GM21529 (cell line): ENCODE results near the gene TRPM3.

Experiments used
- ATAC-seq: cut with Tn5 transposase; IDR thresholded peaks from one replicate; pipeline ENCODE4 v1.9.1; 2021; ENCODE audit not compliant: unreplicated experiment

Gene TRPM3

DNA sequence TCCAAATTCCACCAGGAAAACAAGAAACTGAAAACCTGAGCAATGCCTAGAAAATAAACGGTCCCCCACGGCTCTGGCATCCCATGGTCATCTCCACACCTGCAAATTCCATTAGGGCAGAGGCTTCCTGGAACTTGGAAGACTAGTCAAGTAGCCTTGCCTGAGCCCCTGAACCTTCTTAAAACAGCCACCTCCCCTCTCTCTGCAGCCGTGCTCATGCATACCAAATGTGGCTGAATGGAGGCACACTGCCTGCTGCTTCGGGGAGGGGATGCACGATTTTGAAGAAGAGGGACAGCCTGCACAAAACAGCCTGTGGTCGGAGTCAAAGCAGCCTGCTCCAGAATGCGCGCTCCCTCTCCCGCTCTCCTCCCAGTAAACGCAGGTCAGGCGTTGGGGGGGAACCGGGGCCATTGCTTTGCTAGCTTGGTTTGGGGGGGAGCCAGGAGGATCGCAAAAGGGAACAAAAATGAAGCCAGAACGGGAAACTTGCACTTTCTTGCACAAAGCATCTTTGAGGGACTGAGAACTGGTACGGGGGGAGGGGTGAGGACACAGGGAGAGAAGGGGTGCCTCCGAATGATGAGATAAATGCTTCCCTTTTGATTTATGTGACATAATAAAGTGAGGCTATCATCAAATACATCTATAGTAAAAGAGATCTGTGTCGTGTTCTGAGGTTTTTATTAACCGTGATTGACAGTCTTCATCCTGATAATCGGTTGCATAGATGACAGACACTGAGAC lies at the start of gene TRPM3:
Gene TRPM3, minus strand, starts transcription at position 347 of the 747 bp plus-strand sequence. Its CDS starts 267 bp downstream, at position 80.
- no peak for ATAC-seq

DNA sequence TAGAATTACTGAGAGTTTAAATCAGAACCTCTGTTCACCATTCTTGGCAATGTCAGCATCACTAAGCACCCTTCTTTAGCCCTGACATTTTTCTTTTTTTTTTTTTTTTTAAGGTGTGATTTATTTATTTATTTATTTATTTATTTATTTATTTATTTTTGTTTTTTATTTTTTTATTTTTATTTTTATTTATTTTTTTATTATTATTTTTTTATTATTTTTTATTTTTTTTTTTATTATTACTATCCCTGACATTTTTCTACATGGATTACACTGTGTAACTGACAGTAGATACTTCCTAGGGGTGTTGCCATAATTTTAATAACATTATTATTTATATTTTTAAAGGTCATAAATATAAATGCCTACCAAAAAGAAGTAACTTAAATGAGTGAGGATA lies 47.0 kb upstream of the TRPM3 start:
- ATAC-seq: no peak

DNA sequence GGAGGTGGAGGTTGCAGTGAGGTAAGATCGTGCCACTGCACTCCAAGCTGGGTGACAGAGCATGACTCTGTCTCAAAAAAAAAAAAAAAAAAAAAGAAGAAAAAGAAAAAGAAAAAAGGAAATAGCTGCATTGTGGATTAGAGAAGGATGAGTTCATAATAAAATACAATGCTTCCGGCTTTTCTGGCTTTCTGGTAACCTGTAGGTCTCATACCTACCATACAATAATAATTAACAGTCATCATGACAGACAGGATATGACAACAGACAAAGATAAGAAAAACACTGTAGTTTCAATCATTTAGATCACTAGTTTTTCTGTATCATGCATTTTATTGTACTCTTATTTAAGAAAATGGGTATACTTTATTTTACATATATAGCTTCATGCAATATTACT lies 40.7 kb upstream of the TRPM3 start:
- no peak for ATAC-seq

DNA sequence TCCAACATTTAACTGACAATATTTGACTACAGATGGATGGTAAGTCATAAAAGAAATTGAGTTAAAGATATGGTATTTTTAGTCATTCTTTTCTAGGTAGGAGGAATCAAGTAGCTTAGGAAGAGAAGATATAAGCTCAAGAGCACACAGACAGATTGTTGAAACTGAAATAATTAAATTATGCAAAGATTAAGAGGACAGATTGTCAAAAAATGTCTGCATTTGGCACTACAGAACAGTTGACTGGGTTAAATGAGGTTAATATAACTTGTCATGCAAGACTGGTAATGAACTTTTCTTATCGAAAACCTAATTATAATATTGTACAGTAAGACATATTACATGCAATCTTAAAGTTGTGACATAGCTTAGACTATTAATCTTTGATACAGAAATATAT lies 36.3 kb upstream of the TRPM3 start:
- ATAC-seq: no peak

DNA sequence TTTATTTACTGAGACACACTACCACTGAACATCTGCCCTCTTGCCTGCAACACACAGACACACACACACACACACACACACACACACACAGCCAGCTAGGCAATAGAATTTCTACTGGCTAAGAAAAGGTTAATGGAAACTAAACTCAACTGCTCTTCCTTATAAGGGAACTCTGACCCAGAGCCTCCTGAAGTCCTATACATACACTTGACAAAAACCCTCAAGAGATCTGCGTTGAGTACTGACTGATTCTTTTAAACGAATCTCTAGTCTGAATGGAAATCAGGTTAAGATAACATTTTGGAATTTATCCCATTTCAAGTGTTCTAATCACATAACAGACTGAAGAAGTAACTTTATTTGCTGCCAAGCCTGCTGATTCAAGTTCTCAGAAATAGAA lies 25.9 kb upstream of the TRPM3 start:
- no peak for ATAC-seq

DNA sequence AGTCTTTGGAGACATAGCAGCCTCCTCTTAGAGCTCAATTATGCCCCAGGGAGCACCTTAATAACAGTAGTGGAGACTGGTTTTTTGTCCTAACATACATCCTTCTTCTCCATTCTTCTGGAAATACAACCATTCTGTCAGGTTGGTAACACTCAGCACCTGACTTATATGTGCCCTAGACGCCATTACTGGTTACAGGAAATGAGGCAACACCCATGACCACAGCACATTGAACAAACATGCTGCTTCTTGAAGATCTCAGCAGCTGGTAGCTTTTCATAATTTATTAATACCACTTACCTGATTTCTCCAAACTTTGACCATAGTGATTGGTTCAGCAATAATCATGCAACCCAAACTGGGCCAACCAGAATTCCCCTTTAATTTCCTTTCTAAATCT lies 25.1 kb upstream of the TRPM3 start:
- ATAC-seq: no peak

DNA sequence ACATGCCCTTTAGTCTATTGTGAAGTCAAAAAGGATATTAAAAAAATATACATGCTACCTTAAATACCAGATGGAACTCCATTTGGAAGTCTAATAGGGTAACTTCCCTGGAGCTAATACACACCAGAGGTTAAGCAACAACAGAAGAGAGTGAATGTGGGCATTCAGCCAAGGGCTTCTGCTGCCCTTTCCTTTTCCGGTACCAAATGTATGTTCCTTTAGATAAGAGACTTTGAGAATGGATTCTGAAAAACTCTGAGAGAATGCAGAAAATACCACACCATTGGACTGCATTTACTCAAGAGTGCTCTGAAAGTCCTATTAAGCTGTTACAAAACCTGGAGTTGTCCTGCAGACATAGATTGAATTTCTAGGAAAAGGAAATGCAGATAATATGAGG lies 23.8 kb upstream of the TRPM3 start:
- ATAC-seq: no peak

DNA sequence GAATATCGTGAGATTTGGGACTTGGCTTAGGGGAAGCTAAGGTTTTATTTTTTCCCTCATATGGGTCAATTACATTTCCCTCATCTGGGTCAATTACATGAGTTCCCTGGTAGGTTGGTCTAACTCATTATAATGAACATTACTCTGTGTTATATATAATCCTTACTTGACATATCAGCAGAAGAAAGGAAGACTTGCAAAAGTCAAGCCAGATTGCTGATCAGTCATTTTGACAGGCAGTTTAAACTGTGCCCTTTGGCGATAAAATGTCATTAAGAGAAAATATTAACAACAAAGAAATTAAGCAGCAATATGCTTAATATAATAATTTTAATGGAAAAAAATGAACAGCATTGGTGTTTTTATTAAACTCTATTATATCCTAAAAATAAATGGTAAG lies 23.1 kb upstream of the TRPM3 start:
- no peak for ATAC-seq

DNA sequence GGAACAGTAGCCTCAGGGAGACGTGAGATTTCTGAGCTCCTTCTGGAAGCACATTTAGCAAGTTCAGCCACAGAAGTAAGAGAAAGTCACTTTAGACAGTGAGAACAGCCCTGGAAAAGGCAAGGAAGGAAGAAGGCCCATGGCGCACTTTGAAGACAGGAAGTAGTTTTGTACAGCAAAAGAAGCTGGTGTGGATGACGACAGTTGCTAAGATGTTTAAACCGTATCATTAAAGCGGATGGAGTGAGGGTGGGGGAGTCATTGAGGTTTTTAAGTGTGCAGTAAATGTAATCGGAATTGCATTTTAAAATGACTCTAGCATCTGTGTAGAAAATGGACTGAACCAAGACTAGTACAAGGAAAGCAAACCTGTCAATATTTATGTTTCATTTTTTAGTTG lies 15.3 kb upstream of the TRPM3 start:
- ATAC-seq: no peak

DNA sequence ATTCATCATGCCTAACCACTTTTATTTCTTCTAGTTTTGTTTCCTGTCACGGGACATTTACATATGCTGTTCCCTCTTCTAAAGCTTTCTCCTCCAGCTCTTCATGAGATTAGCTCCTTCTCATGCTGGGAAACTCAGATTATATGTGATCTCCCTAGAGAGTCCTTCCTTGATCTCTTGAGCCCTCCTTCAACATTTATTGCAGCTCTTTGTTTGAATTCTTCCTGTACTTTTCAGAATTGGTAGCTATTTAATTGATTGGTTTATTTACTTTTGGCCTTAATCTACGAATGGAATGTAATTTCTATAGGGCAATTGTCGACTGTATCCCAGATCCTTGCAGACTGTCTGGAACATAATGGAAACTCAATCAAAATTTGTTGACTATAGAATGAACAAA lies 9.7 kb upstream of the TRPM3 start:
- no peak for ATAC-seq

DNA sequence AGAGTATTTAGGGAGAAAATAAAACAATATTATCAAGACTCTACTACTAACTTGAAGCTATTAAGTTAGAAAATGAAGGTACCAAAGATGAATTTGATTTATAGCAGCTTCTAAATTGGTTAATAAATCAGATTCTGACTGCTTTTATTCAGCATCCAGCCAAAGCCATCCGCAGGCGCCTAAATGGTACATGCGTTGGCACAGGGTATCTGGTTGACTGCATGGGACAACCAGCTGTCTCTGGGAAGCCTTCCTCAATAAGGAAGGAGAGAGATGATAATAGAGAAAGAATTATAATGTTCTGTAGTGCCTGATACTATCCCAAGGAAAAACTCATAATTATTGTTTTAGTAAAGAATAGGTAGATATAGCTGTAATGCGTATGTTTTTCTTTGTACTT lies 9.1 kb upstream of the TRPM3 start:
- no peak for ATAC-seq

DNA sequence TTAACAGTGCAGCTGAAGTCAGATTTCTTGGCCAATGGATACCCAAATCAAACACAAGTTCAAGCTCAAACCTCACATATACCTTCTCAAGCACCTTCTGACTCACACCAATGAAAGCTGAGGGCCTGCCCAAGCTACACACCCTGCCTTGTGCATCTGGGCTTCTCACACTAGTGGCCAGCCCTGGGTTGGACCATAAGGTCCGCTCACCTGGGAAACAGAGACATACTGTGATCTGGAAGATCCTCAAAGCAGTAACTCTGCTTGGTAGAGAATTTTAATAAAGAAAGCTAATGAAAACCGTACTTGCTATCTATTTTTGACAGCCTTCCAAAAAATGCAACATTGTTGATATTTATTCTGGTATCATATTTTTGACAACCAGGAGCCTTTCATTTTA lies 7.4 kb upstream of the TRPM3 start:
- ATAC-seq: no peak

DNA sequence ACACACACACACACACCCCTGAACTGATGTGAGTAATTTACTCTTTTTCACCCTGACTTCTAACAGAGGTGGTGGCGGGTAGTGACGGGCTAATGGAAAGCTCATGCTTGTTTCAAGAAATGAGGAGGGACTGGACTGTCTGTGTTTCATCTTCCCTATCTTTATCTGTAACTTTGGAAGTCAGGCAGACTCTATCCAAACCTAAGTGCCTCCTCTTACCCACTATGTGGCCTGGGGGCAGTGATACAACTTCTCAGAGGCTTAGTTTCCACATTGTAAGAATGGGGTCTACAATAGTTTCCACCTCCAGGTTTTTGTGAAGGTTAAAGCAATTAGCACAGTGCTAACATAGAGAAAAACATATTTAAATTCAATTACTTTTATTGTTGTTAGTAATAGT lies 5.9 kb upstream of the TRPM3 start:
- ATAC-seq: no peak

DNA sequence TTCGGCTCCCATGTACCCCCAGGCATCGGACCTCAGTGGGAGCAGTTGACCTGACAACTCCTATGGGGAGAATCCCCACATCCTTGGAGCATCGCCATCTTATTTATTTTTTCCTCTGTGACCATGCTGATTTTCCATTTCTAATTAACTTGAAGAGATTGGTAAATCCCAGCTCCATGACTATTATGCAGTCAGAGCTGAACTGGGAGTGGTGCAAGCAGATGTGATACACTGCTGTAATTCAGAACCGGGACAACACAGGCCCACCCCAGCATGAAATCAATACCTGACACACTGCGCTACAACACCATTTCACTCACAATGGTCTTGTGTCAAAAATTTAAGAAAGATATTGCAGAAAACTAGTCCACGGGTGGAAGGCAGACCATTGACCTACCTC lies 1.0 kb upstream of the TRPM3 start:
- ATAC-seq: no peak

DNA sequence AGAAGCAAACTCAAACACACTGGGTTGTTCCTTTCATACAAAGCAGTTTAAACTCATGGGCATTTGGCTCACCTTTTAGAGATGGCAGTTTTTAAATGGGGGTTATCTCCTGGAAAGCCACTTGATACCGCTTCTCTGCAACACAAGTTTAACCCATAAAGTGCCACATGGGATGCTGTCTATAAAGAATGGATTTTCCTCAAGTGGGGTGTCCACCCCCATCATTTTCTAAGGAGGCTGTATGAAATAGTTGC lies 528 bp upstream of the TRPM3 start:
- no peak for ATAC-seq

DNA sequence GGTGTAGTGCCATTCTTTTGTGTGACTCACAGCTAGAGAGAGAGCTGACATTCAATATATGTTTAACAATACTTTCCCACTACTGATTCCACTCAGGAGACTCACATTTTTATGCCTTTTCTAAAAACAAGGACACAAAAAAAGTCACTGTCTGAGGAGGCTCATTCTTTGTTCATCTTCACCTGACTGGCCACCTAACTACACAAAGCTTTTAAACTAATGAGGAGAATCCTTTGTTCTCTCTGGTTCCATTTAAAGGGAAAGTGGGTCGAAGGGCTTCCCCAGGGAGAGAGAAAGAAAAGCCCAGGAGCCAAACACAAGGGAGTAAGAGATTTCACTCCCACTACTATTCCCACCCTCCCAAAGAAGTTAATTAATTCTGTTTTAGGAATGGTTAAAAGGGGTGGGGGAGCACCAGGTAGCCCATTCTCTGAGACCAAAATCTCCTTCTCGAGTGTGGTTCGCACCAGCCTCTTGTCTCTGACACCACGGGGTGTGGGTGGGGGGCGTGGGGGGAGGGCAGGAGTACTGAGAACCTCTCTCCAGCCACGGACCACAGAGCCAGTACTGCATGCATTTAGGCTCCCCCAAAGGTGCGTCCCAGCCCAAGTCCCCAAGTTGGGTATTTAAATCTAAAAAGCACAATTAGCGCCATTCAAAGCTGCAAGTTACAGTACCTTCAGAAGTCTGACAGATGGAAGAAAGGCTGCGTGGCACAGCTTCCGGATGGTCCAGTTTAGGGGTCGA lies 747 bp downstream of the TRPM3 start:
- ATAC-seq: no peak

DNA sequence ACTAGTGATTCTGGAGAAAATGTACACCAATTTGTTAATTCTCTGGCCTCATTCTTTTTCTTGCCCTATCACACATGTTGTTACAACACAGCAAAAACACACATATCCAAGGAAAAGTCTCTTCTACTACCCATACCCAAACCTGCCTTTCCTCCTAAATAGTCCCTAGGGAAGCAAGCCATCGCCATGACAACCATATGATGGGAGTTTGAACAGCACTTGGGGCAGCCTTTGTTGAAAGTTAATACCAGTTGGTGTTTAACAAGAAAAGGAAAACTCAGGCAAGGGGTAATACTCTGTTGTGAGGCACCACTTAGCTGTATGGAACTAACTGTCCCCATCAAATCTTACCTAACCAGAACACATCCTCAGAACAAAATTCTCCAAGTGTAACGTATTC lies 1.7 kb downstream of the TRPM3 start:
- no peak for ATAC-seq

DNA sequence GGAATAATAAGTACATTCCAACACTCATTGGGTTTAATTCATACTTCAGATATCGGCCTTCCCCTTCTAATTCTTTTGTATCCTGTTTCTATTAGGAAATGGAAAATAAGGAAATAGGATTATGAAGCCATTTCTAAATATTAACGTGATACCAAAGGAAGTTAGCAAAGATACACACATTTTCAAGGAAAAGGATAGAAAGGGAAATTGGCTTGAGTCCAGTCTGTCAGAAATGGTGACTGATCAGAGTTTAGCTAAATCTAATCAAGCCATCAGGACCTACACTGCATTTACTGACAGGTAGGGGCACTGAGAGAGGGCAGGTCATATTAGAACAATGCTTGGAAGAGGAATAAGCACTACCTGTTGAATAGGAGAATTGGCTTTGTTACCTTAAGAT lies 3.1 kb downstream of the TRPM3 start:
- no peak for ATAC-seq

DNA sequence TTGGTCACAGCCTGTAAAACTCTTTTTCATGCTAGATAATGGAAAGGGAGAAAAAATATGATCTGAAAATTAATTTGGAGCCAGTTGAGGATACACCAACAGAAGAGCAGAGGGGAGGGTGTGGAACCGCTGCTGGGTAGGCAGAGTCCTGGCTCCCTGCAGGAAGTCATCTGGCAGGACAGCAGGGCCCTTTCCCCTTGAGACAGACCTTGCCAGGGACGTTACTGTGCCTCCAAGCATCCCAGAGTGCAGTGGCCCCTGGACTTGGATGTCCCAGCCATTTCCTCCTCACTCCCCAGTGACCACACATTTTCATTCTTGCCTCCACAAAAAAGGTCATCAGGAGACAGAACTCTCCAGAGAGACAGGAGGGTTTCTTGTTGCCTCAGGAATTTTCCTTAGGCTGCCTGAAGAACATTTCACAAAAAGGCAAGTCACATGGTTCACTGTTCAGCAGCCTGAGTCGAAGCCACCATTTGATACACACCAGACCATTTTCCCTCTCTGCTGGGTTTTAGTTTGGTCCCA lies 5.9 kb downstream of the TRPM3 start:
- ATAC-seq: no peak

DNA sequence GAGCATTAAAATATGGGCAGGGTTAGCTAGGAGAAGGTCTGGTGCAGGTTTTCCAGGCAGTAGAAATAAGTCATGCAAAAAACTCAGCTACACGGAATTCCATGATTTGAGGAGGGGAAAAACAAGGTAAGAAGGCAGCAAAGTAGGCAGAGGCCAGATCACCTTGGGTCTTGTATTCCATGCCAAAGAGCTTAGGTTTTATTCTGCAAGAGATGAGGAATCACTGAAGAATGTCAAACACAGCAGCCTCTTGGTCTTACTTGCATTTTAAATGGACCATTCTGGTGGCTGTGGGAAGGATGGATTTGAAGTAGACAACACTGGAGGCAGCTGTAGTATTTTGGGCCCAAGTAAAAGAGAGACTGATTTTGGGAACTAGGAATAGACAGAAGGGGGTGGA lies 8.6 kb downstream of the TRPM3 start:
- ATAC-seq: no peak

DNA sequence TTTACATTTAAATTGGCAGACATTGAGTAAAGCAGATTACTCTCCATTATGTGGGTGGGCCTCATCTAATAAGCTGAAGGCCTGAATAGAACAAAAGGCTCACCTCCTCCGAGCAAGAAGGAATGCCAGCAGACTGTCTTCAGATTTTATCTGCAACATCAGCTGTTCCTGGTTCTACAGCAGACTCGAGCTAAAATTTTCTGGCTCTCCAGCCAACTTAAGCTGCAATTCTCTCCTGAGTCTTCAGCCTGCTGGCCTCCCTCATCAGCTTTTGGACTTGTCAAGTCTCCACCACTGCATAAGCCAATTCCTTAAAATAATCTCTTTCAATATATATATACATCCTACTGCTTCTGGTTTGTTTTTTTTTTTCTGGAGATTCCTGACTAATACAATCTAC lies 12.5 kb downstream of the TRPM3 start:
- no peak for ATAC-seq

DNA sequence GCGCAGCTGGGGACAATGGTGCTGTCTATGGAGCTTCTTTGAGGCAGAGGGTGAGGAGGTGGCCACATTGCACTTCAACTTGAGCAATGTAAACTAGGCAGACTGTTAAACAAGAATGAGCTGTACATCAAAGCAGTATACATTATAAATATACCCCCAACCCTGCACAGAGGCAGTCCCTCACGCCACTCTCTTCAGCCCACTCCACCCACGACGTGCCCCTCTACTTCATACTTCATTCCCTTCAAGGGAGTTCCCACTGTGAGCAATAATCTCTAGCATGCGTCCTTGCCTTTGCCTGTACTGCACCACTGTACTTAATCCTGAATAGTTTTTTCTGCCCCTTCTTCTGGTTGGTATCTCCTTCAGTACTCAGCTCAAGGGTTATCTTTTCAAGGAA lies 14.4 kb downstream of the TRPM3 start:
- no peak for ATAC-seq

DNA sequence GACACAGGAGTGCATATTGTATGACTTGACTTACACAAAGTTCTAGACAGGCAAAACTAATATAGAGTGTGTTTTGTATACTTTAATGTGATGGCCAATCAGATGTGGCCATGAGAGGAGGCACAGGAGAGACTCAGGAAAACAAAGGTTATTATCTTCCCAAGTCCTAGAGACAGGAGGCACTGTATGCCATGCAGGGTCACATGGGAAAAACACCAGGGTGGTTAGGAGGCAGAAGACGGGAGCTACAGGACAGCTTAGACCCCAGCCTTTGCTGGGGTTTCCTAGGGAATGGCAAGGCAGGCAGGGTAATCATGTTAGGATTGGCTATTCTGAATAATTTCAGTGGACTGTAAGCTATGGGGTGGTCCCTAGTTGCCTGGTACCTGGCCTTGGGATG lies 16.2 kb downstream of the TRPM3 start:
- ATAC-seq: no peak
